Mononuclear cell (primary cell): Measurements from ENCODE around the gene BANP. TPM values are rescaled to one million over a fixed set of nuclear protein-coding genes. Genes with fewer than 3 reads are reported as not detected.
"Not testable (repeated sequence)": the region's sequence is repeated elsewhere in the genome, so short reads cannot be mapped to it uniquely, and the experiment has no call there.

ENCODE experiments used
- H3K27me3 ChIP-seq: 2 replicates; pipeline ENCODE4 v1.6.0; 2011; ENCODE audit warnings: low read length, control low read depth; ENCODE audit not compliant: insufficient read depth
- H3K4me1 ChIP-seq: 2 replicates; pipeline ENCODE4 v1.5.1; 2011; ENCODE audit warnings: mild to moderate bottlenecking, low read length, control low read depth; ENCODE audit not compliant: insufficient read depth
- H3K4me3 ChIP-seq: 2 replicates; pipeline ENCODE4 v1.5.1; 2011; ENCODE audit warnings: mild to moderate bottlenecking, low read length, moderate library complexity
- H3K9me3 ChIP-seq: 2 replicates; pipeline ENCODE4 v1.5.1; 2011; ENCODE audit warnings: low read depth, mild to moderate bottlenecking, control low read depth, low read length
- total RNA-seq: library from RNA; depleted of rRNA; stranded (reverse); fragments of >200 nt; gene quantifications from one replicate; pipeline ENCODE4 v1.2.3, GENCODE V29; 2012

Gene BANP
- total RNA-seq, 1 donor = 71.8 TPM

GRCh38 chr16:87922250-87922871 lies 28.9 kb upstream of the BANP start:
- no peak overlapping the region for H3K4me3 ChIP-seq
- no peaks in the 10 kb centered on the region for H3K9me3 ChIP-seq
- no peaks in the 10 kb centered on the region for H3K27me3 ChIP-seq

GRCh38 chr16:87924041-87924810 lies 27.0 kb upstream of the BANP start:
- Histone ChIP-seq H3K27me3 (no peaks in the 10 kb centered on the region), H3K9me3 (no peaks in the 10 kb centered on the region), H3K4me3 (no peak overlapping the region), H3K4me1 (peaks cover 9% of the 10 kb centered on the region)

More at GRCh38 chr16:87922250-87922871, 28.9 kb upstream of the BANP start:
- H3K4me1 ChIP-seq = peaks cover 9% of the 10 kb centered on the region

GRCh38 chr16:87924811-87925670 lies 26.2 kb upstream of the BANP start:
- peaks cover 9% of the 10 kb centered on the region for H3K4me1 ChIP-seq
- no peaks in the 10 kb centered on the region for H3K27me3 ChIP-seq
- H3K4me3 ChIP-seq = no peak overlapping the region
- no peaks in the 10 kb centered on the region for H3K9me3 ChIP-seq

DNA sequence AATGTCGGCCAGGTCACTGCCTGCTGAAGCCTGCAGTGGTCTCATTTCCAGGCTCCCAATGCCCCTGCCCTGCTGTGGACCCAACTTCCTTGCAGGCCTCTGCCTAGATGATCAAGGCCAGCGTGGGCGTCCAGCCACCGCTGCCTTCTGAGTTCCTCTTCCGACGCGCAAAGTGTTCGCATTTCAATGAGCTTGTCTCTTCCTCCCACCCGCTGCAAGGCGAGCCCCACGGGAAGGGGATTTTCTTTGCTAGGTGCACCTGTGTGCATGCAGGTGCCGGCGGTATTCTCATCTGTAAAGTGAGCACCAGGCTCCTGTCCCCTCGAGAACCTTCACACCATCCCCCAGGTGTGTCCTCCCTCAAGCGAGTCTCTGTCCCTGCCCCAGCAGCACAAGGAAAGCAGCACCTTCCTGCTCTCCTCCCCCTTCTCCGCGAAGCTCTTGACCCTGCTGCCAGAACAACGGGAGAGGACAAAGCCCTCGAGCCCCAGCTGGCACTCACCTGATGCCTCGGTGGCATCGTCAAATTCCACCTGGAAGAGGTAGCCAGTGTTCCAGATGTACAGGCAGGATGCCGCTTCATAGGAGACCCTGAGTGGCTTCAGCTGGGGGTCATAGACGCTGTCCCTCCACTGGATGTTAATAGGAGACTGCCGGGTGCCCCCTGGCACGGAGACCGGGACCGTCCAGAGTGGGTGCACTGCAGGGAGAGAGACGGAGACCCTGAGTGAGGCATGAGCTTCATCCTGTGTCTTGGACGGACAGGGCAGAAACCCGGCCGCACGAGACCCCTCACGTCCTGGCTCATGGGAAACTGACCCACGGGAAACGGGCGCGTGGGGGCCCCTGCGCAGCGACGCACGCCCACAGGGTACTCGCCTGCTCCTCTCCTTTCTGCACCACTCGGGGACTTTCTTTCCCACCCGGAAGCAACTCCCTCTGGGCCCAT lies 24.7 kb upstream of the BANP start:
- Histone ChIP-seq H3K4me3 (no peak overlapping the region), H3K27me3 (no peaks in the 10 kb centered on the region), H3K9me3 (no peaks in the 10 kb centered on the region), H3K4me1 (peaks cover 9% of the 10 kb centered on the region)

GRCh38 chr16:87927195-87927562 lies 24.1 kb upstream of the BANP start:
- H3K4me1 ChIP-seq = peaks cover 9% of the 10 kb centered on the region
- no peaks in the 10 kb centered on the region for H3K27me3 ChIP-seq
- H3K9me3 ChIP-seq = no peaks in the 10 kb centered on the region
- no peak overlapping the region for H3K4me3 ChIP-seq

DNA sequence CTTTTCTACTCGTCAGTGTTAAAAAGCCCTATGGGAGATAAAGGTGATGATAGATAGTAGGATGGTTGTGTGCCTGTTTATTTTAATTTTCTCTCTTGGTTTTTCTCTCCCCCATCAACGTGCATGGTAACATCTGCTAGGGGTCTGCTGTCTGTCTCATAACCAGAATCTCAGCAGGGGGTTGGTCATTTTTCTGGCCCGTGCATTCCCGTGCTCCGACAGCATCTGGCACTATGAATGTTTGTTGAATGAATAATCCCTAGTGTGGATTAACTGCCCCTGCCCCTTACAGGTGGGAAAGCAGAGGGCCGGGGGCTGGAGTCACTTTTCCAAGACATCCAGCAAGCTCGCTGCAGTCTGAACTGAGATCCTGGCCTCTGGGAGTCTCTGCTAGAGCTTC lies 21.2 kb upstream of the BANP start:
- Histone ChIP-seq H3K9me3 (no peaks in the 10 kb centered on the region), H3K4me3 (no peak overlapping the region), H3K27me3 (no peaks in the 10 kb centered on the region), H3K4me1 (peaks cover 9% of the 10 kb centered on the region)

DNA sequence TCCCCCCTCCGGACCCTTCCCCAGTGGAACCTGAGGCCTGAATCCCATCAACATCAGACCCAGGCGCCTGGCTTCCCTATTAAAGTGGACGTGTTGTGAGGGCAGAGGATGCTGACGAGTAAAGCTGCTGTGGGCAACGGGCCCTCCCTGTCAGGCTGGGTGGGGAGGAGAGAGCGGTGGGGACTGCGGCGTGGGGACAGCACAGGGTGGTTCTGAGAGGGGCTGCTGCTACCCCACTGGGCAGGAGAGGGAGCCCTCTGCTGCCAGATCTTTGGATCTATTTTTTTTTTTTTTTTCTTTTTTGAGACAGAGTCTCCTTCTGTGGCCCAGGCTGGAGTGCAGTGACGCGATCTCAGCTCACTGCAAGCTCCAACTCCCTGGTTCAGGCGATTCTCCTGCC lies 20.8 kb upstream of the BANP start:
- Histone ChIP-seq H3K4me3 (no peak overlapping the region), H3K4me1 (peaks cover 9% of the 10 kb centered on the region), H3K9me3 (no peaks in the 10 kb centered on the region), H3K27me3 (no peaks in the 10 kb centered on the region)

DNA sequence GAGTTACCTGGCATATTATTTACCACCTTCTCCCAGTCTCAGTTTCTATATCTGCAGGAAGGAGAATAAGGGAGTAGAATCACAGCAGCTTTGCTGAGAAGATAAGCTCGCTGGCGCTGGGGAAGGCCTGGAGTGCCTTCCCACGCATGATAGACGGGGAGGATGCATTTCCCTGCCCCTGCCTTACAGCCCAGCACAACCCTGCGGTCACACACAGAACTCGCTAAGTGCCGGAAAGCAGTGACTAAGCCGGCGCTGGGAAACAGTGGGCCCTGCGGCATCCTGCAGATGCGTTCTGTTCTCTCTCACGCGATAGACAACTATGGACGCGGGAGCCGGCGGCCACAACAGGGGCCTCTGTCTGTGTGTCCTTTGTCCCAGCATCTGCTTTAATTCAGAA lies 19.7 kb upstream of the BANP start:
- Histone ChIP-seq H3K27me3 (no peaks in the 10 kb centered on the region), H3K4me3 (no peak overlapping the region), H3K9me3 (no peaks in the 10 kb centered on the region), H3K4me1 (peaks cover 4% of the 10 kb centered on the region)

DNA sequence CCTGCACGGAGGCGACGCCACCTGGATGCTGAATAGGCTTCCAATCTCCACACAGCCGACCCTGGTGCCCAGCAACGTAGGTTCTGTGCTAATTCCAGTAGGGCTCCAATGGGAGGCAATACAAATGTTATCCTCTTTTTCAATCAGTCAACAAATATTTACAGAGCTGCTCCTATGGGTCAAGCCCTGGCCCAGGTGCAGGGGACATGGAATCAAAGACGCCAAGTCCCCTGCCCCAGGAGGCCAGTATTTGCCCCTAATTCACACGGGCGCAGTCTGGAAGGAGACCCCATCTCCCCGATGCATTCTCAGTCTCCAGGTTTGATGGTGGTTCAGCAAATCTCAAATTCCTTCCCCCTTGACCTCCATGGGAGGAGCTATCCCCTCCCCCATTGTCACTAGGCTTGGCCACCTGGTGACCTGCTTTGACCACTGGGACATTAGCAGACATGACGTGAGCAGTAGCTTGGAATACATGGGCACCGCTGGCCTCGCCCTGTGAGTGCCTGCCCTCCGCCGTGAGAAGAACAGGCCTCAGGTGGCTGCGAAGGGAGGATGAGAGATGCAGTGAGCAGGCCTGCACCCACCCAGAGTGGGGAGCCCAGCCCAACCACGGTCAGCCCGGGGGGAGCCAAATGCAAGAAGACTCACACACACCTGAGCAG lies 18.6 kb upstream of the BANP start:
- H3K4me3 ChIP-seq, H3K9me3 ChIP-seq, H3K4me1 ChIP-seq, H3K27me3 ChIP-seq: not testable (repeated sequence)

GRCh38 chr16:87933140-87933495 lies 18.1 kb upstream of the BANP start:
- Histone ChIP-seq H3K9me3 (no peaks in the 10 kb centered on the region), H3K4me3 (no peak overlapping the region), H3K27me3 (no peaks in the 10 kb centered on the region)

GRCh38 chr16:87934752-87935425 lies 16.3 kb upstream of the BANP start:
- not testable (repeated sequence) for H3K9me3 ChIP-seq, H3K4me1 ChIP-seq, H3K4me3 ChIP-seq, H3K27me3 ChIP-seq

More at GRCh38 chr16:87933140-87933495, 18.1 kb upstream of the BANP start:
- H3K4me1 ChIP-seq = no peaks in the 10 kb centered on the region

DNA sequence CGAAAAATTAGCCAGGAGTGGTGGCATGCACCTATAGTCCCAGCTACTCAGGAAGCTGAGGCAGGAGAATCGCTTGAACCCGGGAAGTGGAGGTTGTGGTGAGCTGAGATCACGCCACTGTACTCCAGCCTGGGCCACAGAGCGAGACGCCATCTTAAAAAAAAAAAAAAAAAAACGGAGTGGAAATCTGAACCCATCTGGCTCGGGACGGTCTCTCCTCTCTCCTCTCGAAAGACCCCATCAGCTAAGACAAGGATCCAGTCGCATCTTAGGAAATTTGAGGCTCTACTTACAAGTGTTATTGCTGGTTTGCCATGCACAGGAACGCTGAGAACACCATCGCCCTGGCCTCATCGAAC lies 15.2 kb upstream of the BANP start:
- not testable (repeated sequence) for H3K9me3 ChIP-seq, H3K4me1 ChIP-seq, H3K4me3 ChIP-seq, H3K27me3 ChIP-seq

DNA sequence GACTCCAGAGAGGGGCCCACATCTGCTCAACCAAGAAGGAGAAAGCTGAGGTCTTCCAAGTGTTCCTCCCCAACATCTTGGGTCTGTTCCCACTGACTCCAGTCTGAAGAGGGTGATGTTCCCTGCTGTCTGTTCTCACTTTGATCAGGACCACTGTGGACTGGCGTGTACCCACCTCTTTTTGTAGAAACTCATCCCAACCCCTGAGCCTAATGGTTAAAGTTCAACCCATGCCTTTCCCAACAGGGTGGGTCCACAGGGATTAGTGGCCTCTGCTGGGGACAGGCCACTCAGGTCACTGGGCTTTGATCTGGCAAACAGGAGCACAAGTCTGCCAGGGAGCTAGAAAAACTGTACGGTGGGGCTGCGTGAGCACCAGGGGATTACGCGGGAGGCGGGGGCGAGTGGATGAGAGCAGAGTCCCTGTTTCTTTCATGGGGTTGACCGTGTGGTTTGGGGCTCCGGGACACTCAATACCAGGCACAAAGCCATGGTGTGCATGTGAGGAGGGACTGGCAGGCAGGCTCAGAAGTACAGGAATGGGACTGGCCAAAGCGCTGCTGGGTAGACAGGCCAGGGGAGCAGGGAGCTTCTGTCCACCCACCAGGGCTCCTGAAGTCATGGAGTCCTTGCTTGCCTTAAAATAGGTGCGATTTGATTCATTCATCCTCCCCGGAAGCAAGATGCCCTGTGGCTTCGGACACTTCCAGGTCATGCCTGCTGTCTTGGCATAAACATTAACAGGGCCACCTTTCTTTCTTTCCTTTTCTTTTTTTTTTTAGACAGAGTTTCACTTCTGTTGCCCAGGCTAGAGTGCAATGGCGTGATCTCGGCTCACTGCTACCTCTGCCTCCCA lies 14.6 kb upstream of the BANP start, which contains the start of gene CA5A:
CA5A (minus strand) TSS at position 155 of the 856 bp plus-strand sequence; CDS start at position 76, 79 bp downstream.
- Histone ChIP-seq H3K4me1 (no peaks in the 10 kb centered on the region), H3K27me3 (no peaks in the 10 kb centered on the region), H3K4me3 (no peak within 1 kb of the TSS), H3K9me3 (no peaks in the 10 kb centered on the region)
